Measurements from ENCODE around the gene SLC1A7.

Gene SLC1A7

DNA sequence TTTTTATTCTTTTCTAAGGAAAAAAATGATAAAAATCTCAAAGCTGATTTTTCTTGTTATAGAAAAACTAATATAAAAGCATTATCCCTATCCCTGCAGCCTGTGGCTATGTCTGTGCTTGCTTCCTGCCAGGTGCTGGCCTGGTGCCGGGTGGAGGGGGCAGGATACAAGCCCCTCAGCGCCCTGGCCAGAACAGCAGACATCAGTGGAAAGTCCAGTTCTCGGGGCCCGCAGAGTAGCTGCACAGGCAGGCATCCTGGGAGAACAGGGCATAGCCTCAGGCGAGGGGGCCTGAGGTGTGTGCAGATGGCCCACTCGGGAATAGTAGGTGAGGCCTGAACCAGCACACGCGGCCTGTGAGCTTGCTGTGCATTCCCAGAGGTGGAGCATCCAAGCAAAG is 57.0 kb downstream of the SLC1A7 start:
- in situ Hi-C loops (cut with HindIII; ENCODE audit: low sequenced_read_pairs) = no loop called here
- no peak overlapping the region for H3K4me3 ChIP-seq (ENCODE audit: low read depth, low read length)
- TF ChIP-seq, protein P1, sequence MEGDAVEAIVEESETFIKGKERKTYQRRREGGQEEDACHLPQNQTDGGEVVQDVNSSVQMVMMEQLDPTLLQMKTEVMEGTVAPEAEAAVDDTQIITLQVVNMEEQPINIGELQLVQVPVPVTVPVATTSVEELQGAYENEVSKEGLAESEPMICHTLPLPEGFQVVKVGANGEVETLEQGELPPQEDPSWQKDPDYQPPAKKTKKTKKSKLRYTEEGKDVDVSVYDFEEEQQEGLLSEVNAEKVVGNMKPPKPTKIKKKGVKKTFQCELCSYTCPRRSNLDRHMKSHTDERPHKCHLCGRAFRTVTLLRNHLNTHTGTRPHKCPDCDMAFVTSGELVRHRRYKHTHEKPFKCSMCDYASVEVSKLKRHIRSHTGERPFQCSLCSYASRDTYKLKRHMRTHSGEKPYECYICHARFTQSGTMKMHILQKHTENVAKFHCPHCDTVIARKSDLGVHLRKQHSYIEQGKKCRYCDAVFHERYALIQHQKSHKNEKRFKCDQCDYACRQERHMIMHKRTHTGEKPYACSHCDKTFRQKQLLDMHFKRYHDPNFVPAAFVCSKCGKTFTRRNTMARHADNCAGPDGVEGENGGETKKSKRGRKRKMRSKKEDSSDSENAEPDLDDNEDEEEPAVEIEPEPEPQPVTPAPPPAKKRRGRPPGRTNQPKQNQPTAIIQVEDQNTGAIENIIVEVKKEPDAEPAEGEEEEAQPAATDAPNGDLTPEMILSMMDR (IDR thresholded peaks at IDR 0.05; ENCODE audit: low read depth, low read length, missing control alignments) = no peak
- DNase-seq (ENCODE audit: low read depth) = no peak

DNA sequence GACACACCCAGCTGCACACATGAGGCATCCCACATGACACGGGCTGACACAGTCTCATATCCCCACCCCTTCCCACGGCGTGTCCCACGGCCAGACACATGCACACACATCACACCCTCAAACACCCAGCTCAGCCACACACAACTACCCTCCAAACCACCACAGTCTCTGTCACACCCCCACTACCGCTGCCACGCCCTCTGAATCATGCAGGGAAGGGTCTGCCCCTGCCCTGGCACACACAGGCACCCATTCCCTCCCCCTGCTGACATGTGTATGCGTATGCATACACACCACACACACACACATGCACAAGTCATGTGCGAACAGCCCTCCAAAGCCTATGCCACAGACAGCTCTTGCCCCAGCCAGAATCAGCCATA is 57.9 kb downstream of the SLC1A7 start:
- in situ Hi-C loops (cut with HindIII; ENCODE audit: low sequenced_read_pairs) = no loop called here
- DNase-seq (ENCODE audit: low read depth) = no peak
- TF ChIP-seq, protein P1 (IDR thresholded peaks at IDR 0.05; ENCODE audit: low read depth, low read length, missing control alignments) = no peak
- H3K4me3 ChIP-seq (ENCODE audit: low read depth, low read length) = no peak overlapping the region

DNA sequence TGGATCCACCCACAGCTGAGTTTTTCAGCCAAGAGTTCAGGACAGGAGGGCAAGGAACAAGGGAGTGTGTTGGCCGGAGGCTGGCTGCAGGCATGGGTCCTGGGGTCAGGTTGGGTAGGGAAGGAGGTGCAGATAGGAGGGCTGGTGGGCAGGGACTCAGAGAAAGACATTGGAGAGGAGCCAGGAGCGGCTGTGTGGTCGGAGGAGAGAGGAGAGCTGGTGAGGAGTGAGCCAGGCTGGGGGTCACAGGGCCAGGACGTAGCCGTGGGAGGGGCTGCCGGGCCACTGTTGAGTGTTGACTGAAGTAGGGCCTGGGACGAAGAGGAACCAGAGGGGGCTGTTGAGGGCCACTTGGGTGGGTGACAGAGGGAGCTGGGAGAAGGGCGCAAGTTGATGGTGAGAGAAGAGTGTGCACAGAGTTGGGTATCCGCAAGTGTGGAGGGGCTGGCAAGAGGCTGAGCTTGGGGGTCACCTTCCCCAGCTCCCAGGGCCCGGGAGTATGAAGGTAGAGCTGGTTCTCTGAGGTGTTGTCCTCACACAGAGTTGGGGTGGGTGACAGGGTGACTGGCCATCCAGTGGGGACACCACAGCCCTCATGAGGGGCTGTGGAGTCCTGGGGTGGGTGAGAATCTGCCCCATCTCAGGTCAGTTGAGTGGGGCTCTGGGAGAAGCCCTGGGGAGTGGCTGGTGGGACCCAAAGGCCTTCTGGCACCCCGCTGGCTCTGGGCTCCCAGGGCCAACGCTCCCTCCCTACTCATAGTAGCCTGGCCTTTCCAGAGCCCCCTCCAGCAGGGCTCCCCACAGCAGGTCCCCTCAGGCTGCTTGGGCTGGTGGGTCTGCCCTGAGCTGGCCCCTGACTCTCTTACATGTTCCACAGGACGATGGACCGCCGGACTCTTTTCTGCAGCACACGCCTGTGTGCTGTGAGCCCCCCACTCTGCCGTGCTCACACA is 58.5 kb downstream of the SLC1A7 start:
- TF ChIP-seq, protein P1 (IDR thresholded peaks at IDR 0.05; ENCODE audit: low read depth, low read length, missing control alignments) = no peak
- DNase-seq (ENCODE audit: low read depth) = no peak
- no peak overlapping the region for H3K4me3 ChIP-seq (ENCODE audit: low read depth, low read length)
- in situ Hi-C loops (cut with HindIII; ENCODE audit: low sequenced_read_pairs) = no loop called here

DNA sequence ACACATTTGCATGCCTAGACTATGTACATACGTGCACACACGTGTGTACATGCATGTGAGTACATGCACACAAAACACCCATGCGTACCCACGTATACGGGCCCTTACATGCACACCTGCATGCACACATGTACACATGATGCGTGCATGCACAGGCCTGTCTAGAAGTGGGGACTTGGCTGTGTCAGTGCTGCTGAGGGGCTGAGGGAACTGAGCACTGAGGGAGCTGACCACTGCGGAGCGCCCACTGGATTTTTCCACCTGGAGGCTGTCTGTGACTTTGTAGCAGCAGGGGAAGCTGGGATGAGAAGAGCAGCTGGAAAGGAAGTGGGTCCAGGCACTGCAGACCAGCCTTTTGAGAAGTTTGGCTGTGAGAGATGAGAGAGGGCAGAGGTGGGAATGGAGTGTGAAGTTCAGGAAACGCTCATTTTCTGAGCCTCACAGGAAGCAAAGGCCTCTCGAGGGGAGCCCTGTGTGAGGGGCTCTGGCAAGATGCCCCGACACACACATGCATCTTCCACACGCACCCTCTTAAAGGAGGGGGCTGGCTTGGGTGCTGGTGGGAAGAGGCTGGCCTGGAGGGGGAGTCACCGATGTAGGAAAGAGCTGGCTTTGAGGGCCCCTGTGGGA is 59.5 kb downstream of the SLC1A7 start:
- DNase-seq (ENCODE audit: low read depth) = no peak
- H3K4me3 ChIP-seq (ENCODE audit: low read depth, low read length) = no peak overlapping the region
- TF ChIP-seq, protein P1 (IDR thresholded peaks at IDR 0.05; ENCODE audit: low read depth, low read length, missing control alignments) = no peak
- in situ Hi-C loops (cut with HindIII; ENCODE audit: low sequenced_read_pairs) = no loop called here

DNA sequence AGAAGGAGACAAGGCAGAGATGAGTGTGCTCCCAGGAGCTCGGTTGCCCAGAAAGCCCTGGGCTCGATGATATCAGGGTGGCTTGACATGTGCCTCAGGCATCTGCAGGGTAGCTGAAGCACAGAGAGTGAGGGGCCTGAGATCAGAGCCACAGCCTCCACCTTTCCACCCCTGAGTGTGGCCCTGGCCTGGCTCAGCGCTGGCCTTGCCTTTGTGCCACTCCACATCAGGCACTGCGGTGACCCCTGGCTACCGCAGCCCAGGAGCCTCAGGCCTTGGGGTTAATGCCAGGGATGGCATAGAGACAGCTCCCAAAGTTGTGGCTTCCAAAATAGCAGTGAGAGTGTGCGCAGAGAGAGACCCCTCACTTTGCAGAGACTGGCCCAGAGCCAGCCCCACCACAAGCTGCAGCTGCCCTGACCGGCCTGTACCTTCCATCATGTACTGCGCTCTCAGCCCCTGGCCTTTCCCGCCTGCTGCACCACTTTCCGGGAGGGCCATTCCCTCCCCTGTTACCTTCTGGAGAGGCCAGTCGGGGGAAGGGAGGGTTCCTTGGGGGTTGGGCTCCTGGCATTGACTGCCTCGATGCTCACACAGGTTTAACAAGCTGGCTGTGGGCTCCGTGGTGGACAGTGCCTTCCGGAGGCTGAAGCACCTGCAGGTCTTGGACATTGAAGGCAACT is 60.9 kb downstream of the SLC1A7 start:
- TF ChIP-seq, protein P1 (IDR thresholded peaks at IDR 0.05; ENCODE audit: low read depth, low read length, missing control alignments) = no peak
- DNase-seq (ENCODE audit: low read depth) = no peak
- in situ Hi-C loops (cut with HindIII; ENCODE audit: low sequenced_read_pairs) = no loop called here

DNA sequence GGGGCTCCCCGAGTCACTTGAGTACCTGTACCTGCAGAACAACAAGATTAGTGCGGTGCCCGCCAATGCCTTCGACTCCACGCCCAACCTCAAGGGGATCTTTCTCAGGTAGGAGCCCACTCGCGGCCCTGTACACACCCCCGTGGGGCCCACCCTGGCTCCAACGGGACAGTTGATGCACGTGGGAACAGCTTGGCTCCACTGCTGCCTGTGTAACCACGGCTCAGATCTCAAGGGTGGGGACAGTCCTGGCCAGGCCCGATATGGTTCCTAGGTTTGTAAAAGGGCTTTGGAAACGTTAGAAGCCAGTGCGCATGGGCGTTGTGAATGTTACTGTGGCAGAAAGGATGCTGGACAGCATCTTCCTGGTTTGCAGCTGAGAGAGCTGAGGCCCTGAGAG is 61.7 kb downstream of the SLC1A7 start:
- no peak for DNase-seq (ENCODE audit: low read depth)
- no peak overlapping the region for H3K4me3 ChIP-seq (ENCODE audit: low read depth, low read length)
- in situ Hi-C loops (cut with HindIII; ENCODE audit: low sequenced_read_pairs) = no loop called here
- TF ChIP-seq, protein P1 (IDR thresholded peaks at IDR 0.05; ENCODE audit: low read depth, low read length, missing control alignments) = no peak

More for the DNA sequence above, 60.9 kb downstream of the SLC1A7 start:
- H3K4me3 ChIP-seq (ENCODE audit: low read depth, low read length) = no peak overlapping the region
